D341Med (cell line): ENCODE results near the gene AFAP1L1.

Source experiments
- DNase-seq: peaks from one replicate; pipeline ENCODE4 v3.0.0; 2012; ENCODE audit warnings: low spot score

Gene AFAP1L1

GRCh38 chr5:149352169-149352568 is 80.5 kb downstream of the AFAP1L1 start:
- no peak for DNase-seq

GRCh38 chr5:149353911-149354310 is 82.3 kb downstream of the AFAP1L1 start:
- no peak for DNase-seq

- DNase-seq = no peak
Measured at GRCh38 chr5:149355688-149356087, 84.0 kb downstream of the AFAP1L1 start.

- DNase-seq = no peak
Measured at GRCh38 chr5:149356391-149356790, 84.7 kb downstream of the AFAP1L1 start.

- DNase-seq = peak; percentile 97
Measured at GRCh38 chr5:149357370-149358293, 86.0 kb downstream of the AFAP1L1 start, which contains the start of gene PCYOX1L. Gene PCYOX1L (plus strand): TSS chr5:149358046. CDS start chr5:149358069, 23 bp downstream.

GRCh38 chr5:149358294-149358651 is 86.6 kb downstream of the AFAP1L1 start:
- DNase-seq = no peak

GRCh38 chr5:149358868-149359495 is 87.3 kb downstream of the AFAP1L1 start:
- DNase-seq = no peak

GRCh38 chr5:149360272-149360671 is 88.6 kb downstream of the AFAP1L1 start:
- DNase-seq = no peak

- no peak for DNase-seq
Measured at GRCh38 chr5:149362541-149362940, 90.9 kb downstream of the AFAP1L1 start.

GRCh38 chr5:149363358-149363757 is 91.7 kb downstream of the AFAP1L1 start:
- no peak for DNase-seq

- DNase-seq = no peak
Measured at GRCh38 chr5:149363936-149364335, 92.3 kb downstream of the AFAP1L1 start.

GRCh38 chr5:149364719-149365118 is 93.1 kb downstream of the AFAP1L1 start:
- DNase-seq = no peak

GRCh38 chr5:149365418-149365817 is 93.8 kb downstream of the AFAP1L1 start:
- no peak for DNase-seq

GRCh38 chr5:149366169-149366729 is 94.6 kb downstream of the AFAP1L1 start:
- DNase-seq = no peak

GRCh38 chr5:149367249-149367971 is 95.8 kb downstream of the AFAP1L1 start:
- DNase-seq = peak; percentile 79

GRCh38 chr5:149367972-149368645 is 96.5 kb downstream of the AFAP1L1 start:
- no peak for DNase-seq

- no peak for DNase-seq
Measured at GRCh38 chr5:149370878-149371277, 99.2 kb downstream of the AFAP1L1 start.

- DNase-seq = peak; percentile 80
Measured at GRCh38 chr5:149371296-149371962, 99.8 kb downstream of the AFAP1L1 start.

- no peak for DNase-seq
Measured at GRCh38 chr5:149372076-149372795, 100.6 kb downstream of the AFAP1L1 start.

GRCh38 chr5:149372932-149373331 is 101.3 kb downstream of the AFAP1L1 start:
- DNase-seq = no peak
